Breast epithelium (tissue), 3 donors: Measurements from ENCODE around the gene CAMK1G.

Source experiments
- CTCF ChIP-seq, 3 donors: fragments of 450-650 bp; IDR thresholded peaks; one replicate each; pipeline ENCODE4 v1.5.1; 2016 to 2017; ENCODE audit warnings: antibody characterized with exemption in 3 of 3, mild to moderate bottlenecking in 3 of 3, moderate library complexity in 3 of 3
- POLR2A ChIP-seq: fragments of 450-650 bp; IDR thresholded peaks from one replicate; pipeline ENCODE4 v1.6.1; 2016; ENCODE audit warnings: antibody characterized with exemption, mild to moderate bottlenecking, moderate library complexity
- POLR2AphosphoS5 ChIP-seq, 3 donors: sonication (generic); formaldehyde crosslinking; IDR thresholded peaks; one replicate each; pipeline ENCODE4 v1.6.1; 2017; ENCODE audit warnings: antibody characterized with exemption in 3 of 3

GRCh38 chr1:209650454-209650853, 66.9 kb downstream of the CAMK1G start:
- no peak for TF ChIP-seq POLR2A
- no peak for TF ChIP-seq POLR2AphosphoS5 (IDR thresholded peaks at IDR 0.05)
- TF ChIP-seq CTCF (IDR thresholded peaks at IDR 0.05), result no peak
